H1 (cell line): Measurements from ENCODE around the gene BAZ1B. TPM values are rescaled to one million over a fixed set of nuclear protein-coding genes. Genes with fewer than 3 reads are reported as not detected.

ENCODE experiments used
- CTCF ChIA-PET: fragments of 300-600 bp; sonication (Branson Sonifier 250); formaldehyde crosslinking; loops from one replicate; lab custom pipeline; 2021; ENCODE audit not compliant: partially characterized antibody; lab: Charles Lee
- POLR2A ChIA-PET: fragments of 300-600 bp; sonication (Branson Sonifier 250); formaldehyde crosslinking; loops from one replicate; lab custom pipeline; 2021; ENCODE audit warnings: inconsistent platforms; ENCODE audit not compliant: partially characterized antibody; lab: Charles Lee
- DNase-seq, 2 experiments: peaks; one replicate each; pipeline versions ENCODE4 v3.0.0 to v3.0.0-alpha.2; 2010 to 2022; ENCODE audit warnings: low spot score in 2 of 2, low read depth in 1 of 2, mixed read lengths in 1 of 2
- FAIRE-seq: peaks from 2 replicates; lab custom pipeline; 2011; peaks lifted over from hg19 to GRCh38; lab: Jason Lieb, UNC
- H2AFZ ChIP-seq: 2 replicates; pipeline ENCODE4 v1.8.1; 2012; ENCODE audit warnings: low read length, inconsistent platforms
- H2AK5ac ChIP-seq: 2 replicates; pipeline ENCODE4 v1.6.1; 2013; ENCODE audit warnings: low read depth, low read length
- H2BK120ac ChIP-seq: replicated peaks from 2 replicates; pipeline ENCODE3; 2013; ENCODE audit warnings: low read depth, low read length, inconsistent platforms
- H2BK12ac ChIP-seq: 2 replicates; pipeline ENCODE4 v1.6.1; 2013; ENCODE audit warnings: low read depth, low read length
- H2BK15ac ChIP-seq: 2 replicates; pipeline ENCODE4 v1.6.1; 2013; ENCODE audit warnings: low read length
- H2BK20ac ChIP-seq: 2 replicates; pipeline ENCODE4 v1.6.1; 2013; ENCODE audit warnings: low read length
- H2BK5ac ChIP-seq: 2 replicates; pipeline ENCODE4 v1.6.1; 2013; ENCODE audit warnings: low read depth, low read length
- H3K14ac ChIP-seq: 2 replicates; pipeline ENCODE4 v1.6.1; 2013; ENCODE audit warnings: inconsistent platforms; ENCODE audit not compliant: insufficient read length
- H3K18ac ChIP-seq: 2 replicates; pipeline ENCODE4 v1.6.1; 2013; ENCODE audit warnings: low read length; ENCODE audit errors: extremely low read depth
- H3K23ac ChIP-seq: 2 replicates; pipeline ENCODE4 v1.6.1; 2013; ENCODE audit warnings: inconsistent platforms; ENCODE audit not compliant: insufficient read length
- H3K23me2 ChIP-seq: 2 replicates; pipeline ENCODE4 v1.6.1; 2013; ENCODE audit warnings: low read depth, low read length
- H3K27ac ChIP-seq: 2 replicates; pipeline ENCODE4 v1.6.1; 2011; ENCODE audit warnings: low read depth, low read length, inconsistent platforms
- H3K27me3 ChIP-seq, 4 experiments: replicated peaks in 1 of 4; 1 replicate in 1 of 4; 2 replicates in 3 of 4; pipeline versions ENCODE4 v1.6.1 to v1.8.1; 2011 to 2013; ENCODE audit warnings: low read length in 3 of 4, mild to moderate bottlenecking in 3 of 4, inconsistent platforms in 2 of 4, mixed read lengths in 2 of 4, moderate library complexity in 1 of 4; ENCODE audit not compliant: control insufficient read depth in 3 of 4, insufficient read depth in 3 of 4; ENCODE audit errors: extremely low read depth in 1 of 4
- H3K36me3 ChIP-seq, 4 experiments: 2 replicates each; pipeline versions ENCODE4 v1.6.1 to v1.8.1; 2011 to 2013; ENCODE audit warnings: mild to moderate bottlenecking in 4 of 4, low read length in 3 of 4, moderate library complexity in 2 of 4, control low read depth in 1 of 4, inconsistent platforms in 1 of 4; ENCODE audit not compliant: insufficient read depth in 4 of 4, control insufficient read depth in 2 of 4
- H3K4ac ChIP-seq: replicated peaks from 2 replicates; pipeline ENCODE3; 2013; ENCODE audit warnings: low read length, low read depth, mixed read lengths, inconsistent platforms; ENCODE audit not compliant: insufficient read length
- H3K4me1 ChIP-seq, 4 experiments: replicated peaks in 1 of 4; 1 replicate in 1 of 4; 2 replicates in 3 of 4; pipeline versions ENCODE4 v1.6.1 to v1.8.1; 2011 to 2013; ENCODE audit warnings: low read length in 3 of 4, inconsistent platforms in 2 of 4, mixed read lengths in 1 of 4; ENCODE audit not compliant: insufficient read depth in 4 of 4, control insufficient read depth in 3 of 4
- H3K4me2 ChIP-seq, 2 experiments: 2 replicates each; pipeline versions ENCODE4 v1.6.1 to v1.8.1; 2011 to 2013; ENCODE audit warnings: low read depth in 2 of 2, low read length in 2 of 2, control low read depth in 1 of 2, inconsistent platforms in 1 of 2, mild to moderate bottlenecking in 1 of 2; ENCODE audit not compliant: insufficient read depth in 1 of 2
- H3K4me3 ChIP-seq, 4 experiments: fragments of 200-600, 300-600 bp in 1 of 4; sonication (generic), shearing (Covaris generic), sonication (Bioruptor Twin) in 1 of 4; 2 replicates each; pipeline versions ENCODE4 v1.5.1 to v1.8.1; 2011 to 2016; ENCODE audit warnings: low read length in 4 of 4, low read depth in 3 of 4, control low read depth in 2 of 4, inconsistent platforms in 2 of 4, mild to moderate bottlenecking in 2 of 4, mixed read lengths in 1 of 4, moderate library complexity in 1 of 4; ENCODE audit not compliant: insufficient read depth in 2 of 4; ENCODE audit errors: extremely low read depth in 1 of 4
- H3K56ac ChIP-seq: replicated peaks from 2 replicates; pipeline ENCODE3; 2013; ENCODE audit warnings: low read depth, mild to moderate bottlenecking, mixed read lengths, low read length, inconsistent platforms; ENCODE audit not compliant: insufficient read length
- H3K79me1 ChIP-seq: 2 replicates; pipeline ENCODE4 v1.6.1; 2013; ENCODE audit warnings: low read depth, low read length, control low read depth
- H3K79me2 ChIP-seq, 2 experiments: 2 replicates each; pipeline versions ENCODE4 v1.6.1 to v1.8.1; 2012 to 2013; ENCODE audit warnings: low read length in 2 of 2, mild to moderate bottlenecking in 2 of 2, inconsistent platforms in 1 of 2; ENCODE audit not compliant: insufficient read depth in 2 of 2, control insufficient read depth in 1 of 2
- H3K9ac ChIP-seq, 4 experiments: replicated peaks in 1 of 4; 1 replicate in 1 of 4; 2 replicates in 3 of 4; pipeline versions ENCODE4 v1.6.1 to v1.8.1; 2011 to 2013; ENCODE audit warnings: low read depth in 3 of 4, low read length in 3 of 4, control low read depth in 2 of 4, mild to moderate bottlenecking in 2 of 4, moderate library complexity in 2 of 4, inconsistent platforms in 1 of 4; ENCODE audit errors: extremely low read depth in 1 of 4
- H3K9me3 ChIP-seq, 2 experiments: 2 replicates each; pipeline versions ENCODE4 v1.6.1 to v1.8.1; 2012 to 2013; ENCODE audit warnings: mild to moderate bottlenecking in 2 of 2, moderate library complexity in 2 of 2, control low read depth in 1 of 2, inconsistent platforms in 1 of 2, low read depth in 1 of 2, low read length in 1 of 2, mixed read lengths in 1 of 2; ENCODE audit not compliant: insufficient read depth in 2 of 2
- H4K20me1 ChIP-seq, 2 experiments: replicated peaks in 1 of 2; 2 replicates each; pipeline versions ENCODE3 to v1.8.1; 2011 to 2013; ENCODE audit warnings: inconsistent platforms in 2 of 2, low read length in 2 of 2, mild to moderate bottlenecking in 1 of 2; ENCODE audit not compliant: insufficient read depth in 2 of 2, control insufficient read depth in 1 of 2
- H4K5ac ChIP-seq: 2 replicates; pipeline ENCODE4 v1.6.1; 2013; ENCODE audit warnings: low read length, low read depth, mixed read lengths, inconsistent platforms; ENCODE audit not compliant: insufficient read length
- H4K8ac ChIP-seq: 2 replicates; pipeline ENCODE4 v1.8.0; 2013; ENCODE audit warnings: mild to moderate bottlenecking, moderate library complexity, low read length, inconsistent platforms; ENCODE audit not compliant: insufficient read depth; ENCODE audit errors: extremely low read depth
- H4K91ac ChIP-seq: replicated peaks from 2 replicates; pipeline ENCODE3; 2013; ENCODE audit warnings: low read length, mixed read lengths, inconsistent platforms; ENCODE audit not compliant: insufficient read length
- BACH1 ChIP-seq: IDR thresholded peaks from 2 replicates; pipeline ENCODE4 v1.6.1; 2012; ENCODE audit warnings: low read length, improper control_type of control experiment
- CHD1 ChIP-seq: IDR thresholded peaks from 2 replicates; pipeline ENCODE4 v1.6.1; 2012; ENCODE audit warnings: low read depth, low read length, improper control_type of control experiment
- CTCF ChIP-seq, 3 experiments: IDR thresholded peaks; 1 replicate in 2 of 3; 2 replicates in 1 of 3; pipeline versions ENCODE4 v1.5.1 to v1.6.1; 2011; ENCODE audit warnings: low read length in 3 of 3, mild to moderate bottlenecking in 3 of 3, inconsistent platforms in 2 of 3, low read depth in 1 of 3, moderate library complexity in 1 of 3; ENCODE audit not compliant: insufficient read depth in 1 of 3; ENCODE audit errors: control extremely low read depth in 1 of 3
- EZH2 ChIP-seq: fragments of 200-600 bp; sonication (generic); IDR thresholded peaks from 2 replicates; pipeline ENCODE4 v1.7.1; 2012; ENCODE audit warnings: low read depth, mild to moderate bottlenecking, moderate library complexity, low read length, inconsistent platforms; ENCODE audit not compliant: severe bottlenecking
- NANOG ChIP-seq: IDR thresholded peaks from 2 replicates; pipeline ENCODE4 v1.6.1; 2011; ENCODE audit warnings: low read length, low read depth, mild to moderate bottlenecking, inconsistent platforms; ENCODE audit not compliant: insufficient read depth, poor library complexity, severe bottlenecking
- RNF2 ChIP-seq: fragments of 200-900, 300-1000 bp; sonication (generic); IDR thresholded peaks from 2 replicates; pipeline ENCODE4 v1.7.1; 2016; ENCODE audit warnings: borderline replicate concordance, low read depth, mild to moderate bottlenecking, antibody characterized with exemption, low read length; ENCODE audit not compliant: poor library complexity, severe bottlenecking; ENCODE audit errors: missing control alignments
- WGBS, 2 experiments: shearing (Covaris generic) in 1 of 2; methylation state at CpG; one replicate each; pipeline versions ENCODE4 v1.1.6 to v1.1.7; 2013 to 2015; ENCODE audit warnings: low lambda C conversion rate in 2 of 2, mixed read lengths in 2 of 2, inconsistent platforms in 1 of 2, low coverage in 1 of 2, missing lambda C conversion rate in 1 of 2; ENCODE audit not compliant: insufficient replicate concordance in 2 of 2, insufficient coverage in 1 of 2, insufficient read length in 1 of 2; ENCODE audit errors: extremely low coverage in 1 of 2, missing lambda C conversion rate in 1 of 2; 5-methylcytosine and 5-hydroxymethylcytosine counted together
- polyA plus RNA-seq, 7 experiments: library from polyadenylated mRNA; depleted of rRNA in 3 of 7; stranded (reverse) in 5 of 7; unstranded in 2 of 7; fragments of >200 nt in 5 of 7; fragments of 200-250 nt in 2 of 7; gene quantifications; 1 replicate in 5 of 7; 2 replicates in 1 of 7; 4 replicates in 1 of 7; pipeline versions ENCODE4 v1.2.1 to v1.2.3, GENCODE V29; 2011 to 2013; ENCODE audit warnings: missing spikeins in 2 of 7, mixed read lengths in 2 of 7
- total RNA-seq: library from RNA; stranded (reverse); fragmentation: NEBNext Ultra II Directional; extraction: Animal tissue kit (Norgen Biotek cat#: 25700); gene quantifications from 2 replicates; pipeline ENCODE4 v1.2.1, GENCODE V29; 2021
- TF ChIP-seq, protein P1 (sequence below): IDR thresholded peaks from 2 replicates; pipeline ENCODE4 v1.6.1; 2012; ENCODE audit warnings: inconsistent platforms

BAZ1B gene
- total and polyA plus RNA-seq, 2 of the 8 experiments (the other 6 are each of a cell fraction or from before 2014, with no cell fraction given), result 21.0 to 86.8 TPM

GRCh38 chr7:73560109-73560835 lies 38.2 kb upstream of the BAZ1B start:
- Histone ChIP-seq H2BK5ac (no peak overlapping the region), H3K9me3 (no peaks in the 10 kb centered on the region), H4K91ac (no peak overlapping the region), H3K4me2 (no peak overlapping the region), H3K56ac (no peak overlapping the region), H2BK20ac (no peak overlapping the region), H2BK120ac (no peak overlapping the region), H2BK15ac (no peak overlapping the region), H3K23ac (no peak overlapping the region), H2BK12ac (0 out of 2 replicates have a peak overlapping the region, but pooled peaks have one; percentile 7), H3K4me3 (no peak overlapping the region), H4K5ac (no peak overlapping the region), H2AK5ac (0 out of 2 replicates have a peak overlapping the region, but pooled peaks have one; percentile 65), H3K18ac (no peak overlapping the region), H3K14ac (no peak overlapping the region), H3K27ac (no peak overlapping the region), H4K8ac (no peak overlapping the region), H3K79me1 (peaks cover 6% of the 10 kb centered on the region; the same call in 1 of the 2 replicates), H3K4ac (no peak overlapping the region), H2AFZ (no peak overlapping the region), H3K23me2 (peaks cover 9% of the 10 kb centered on the region), H3K27me3 (peaks cover 0 to 8% (median 1%) of the 10 kb centered on the region in 4 experiments; a peak in 4 of 7 replicates), H3K36me3 (no peaks in the 10 kb centered on the region), H3K79me2 (peaks cover 0 to 14% of the 10 kb centered on the region in 2 experiments; a peak in 3 of 4 replicates), H4K20me1 (peaks cover 0 to 3% of the 10 kb centered on the region in 2 experiments), H3K4me1 (peaks cover 0 to 5% (median 2%) of the 10 kb centered on the region in 4 experiments; a peak in 4 of 7 replicates), H3K9ac (0 out of 7 replicates have a peak overlapping the region, but pooled peaks of 1 of the 4 experiments have one; percentile 2)
- CTCF ChIA-PET, result interaction anchor here (1.3 kb wide), 1 partner anchor 14 kb away, joined by 4 read pairs; no protein-coding TSS in a partner anchor
- POLR2A ChIA-PET, result interaction anchor here (0.6 to 1.3 kb wide), 4 partner anchors 18 to 42 kb away, joined by 3 to 4 read pairs (median 4); partner anchors contain the start of genes BAZ1B and TBL2
- WGBS, 2 experiments, result 82% methylated on average over 11 of the region's 11 CpGs; no CpG with 5 or more reads in 1 of the 2 experiments
- FAIRE-seq (no peak), DNase-seq (no peak)
- TF ChIP-seq NANOG (no peak), RNF2 (no peak), CHD1 (no peak), CTCF (IDR thresholded peaks at IDR 0.05; ENCODE audit: control extremely low read depth in 1 of 3, insufficient read depth in 1 of 3, low read depth in 1 of 3, low read length in 3 of 3) (no peak), EZH2 (no peak), BACH1 (no peak)
- TF ChIP-seq, protein P1, sequence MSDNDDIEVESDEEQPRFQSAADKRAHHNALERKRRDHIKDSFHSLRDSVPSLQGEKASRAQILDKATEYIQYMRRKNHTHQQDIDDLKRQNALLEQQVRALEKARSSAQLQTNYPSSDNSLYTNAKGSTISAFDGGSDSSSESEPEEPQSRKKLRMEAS, result no peak
